Skeletal muscle satellite cell (primary cell): ENCODE results near the gene SLC22A23.

Experiments used
- H3K27me3 ChIP-seq: 2 replicates; pipeline ENCODE4 v1.7.0; 2013; ENCODE audit warnings: low read length; ENCODE audit not compliant: control insufficient read depth, insufficient read depth
- H3K36me3 ChIP-seq: 2 replicates; pipeline ENCODE4 v1.7.0; 2013; ENCODE audit warnings: mild to moderate bottlenecking, control low read depth, low read length; ENCODE audit not compliant: insufficient read depth
- H3K4me1 ChIP-seq: 2 replicates; pipeline ENCODE4 v1.7.0; 2013; ENCODE audit warnings: low read length; ENCODE audit not compliant: control insufficient read depth, insufficient read depth
- H3K4me2 ChIP-seq: 2 replicates; pipeline ENCODE4 v1.7.0; 2013; ENCODE audit warnings: mild to moderate bottlenecking, low read length
- H3K4me3 ChIP-seq: 2 replicates; pipeline ENCODE4 v1.7.0; 2013; ENCODE audit warnings: low read length
- H3K9ac ChIP-seq: 2 replicates; pipeline ENCODE4 v1.7.0; 2013; ENCODE audit warnings: mild to moderate bottlenecking, low read depth, low read length, moderate library complexity
- H3K9me3 ChIP-seq: replicated peaks from 2 replicates; pipeline ENCODE4 v1.7.0; 2013; ENCODE audit warnings: mild to moderate bottlenecking, control low read depth, low read length

Gene SLC22A23

DNA sequence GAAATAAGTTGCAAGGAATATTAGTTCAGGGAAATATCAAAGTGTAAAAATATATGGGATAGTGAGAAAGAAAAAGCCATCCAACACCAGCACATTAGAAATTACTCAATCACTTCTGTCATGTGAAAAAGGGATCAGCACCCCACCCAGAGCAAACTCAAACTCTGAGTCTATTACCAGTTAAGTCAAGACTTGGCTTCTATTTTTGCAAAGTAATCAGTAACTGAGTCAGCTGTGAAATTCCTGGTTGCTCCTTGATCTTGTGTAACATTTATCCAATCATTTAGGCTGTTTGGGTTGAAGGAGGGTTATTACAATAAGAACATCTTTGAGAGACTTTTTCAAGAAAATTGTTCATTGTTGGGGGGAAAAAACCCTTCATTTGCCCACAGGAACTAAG, 51.2 kb downstream of the SLC22A23 start:
- H3K36me3 ChIP-seq = no peaks in the 10 kb centered on the region
- H3K4me1 ChIP-seq = peaks cover 18% of the 10 kb centered on the region
- H3K27me3 ChIP-seq = no peaks in the 10 kb centered on the region
- no peak overlapping the region for H3K9ac ChIP-seq
- H3K4me2 ChIP-seq = no peak overlapping the region
- no peaks in the 10 kb centered on the region for H3K9me3 ChIP-seq
- H3K4me3 ChIP-seq = no peak overlapping the region

DNA sequence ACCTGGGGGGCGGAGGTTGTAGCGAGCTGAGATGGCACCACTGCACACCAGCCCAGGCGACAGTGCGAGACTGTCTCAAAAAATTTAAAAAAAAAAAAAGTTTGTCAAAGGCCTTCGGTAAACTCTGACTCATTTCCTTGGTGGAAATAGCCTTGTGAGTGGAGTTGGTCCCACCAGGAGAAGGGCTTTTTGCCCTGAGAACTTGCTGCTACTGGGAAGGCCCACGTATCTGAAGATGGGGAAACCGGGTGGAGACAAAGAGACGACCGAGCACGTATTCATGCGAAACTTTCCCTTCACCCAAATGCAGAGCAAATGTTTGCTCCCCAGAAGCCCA, 51.7 kb downstream of the SLC22A23 start:
- no peak overlapping the region for H3K4me2 ChIP-seq
- no peaks in the 10 kb centered on the region for H3K27me3 ChIP-seq
- no peak overlapping the region for H3K4me3 ChIP-seq
- H3K4me1 ChIP-seq = peaks cover 18% of the 10 kb centered on the region
- H3K9ac ChIP-seq = no peak overlapping the region
- no peaks in the 10 kb centered on the region for H3K9me3 ChIP-seq
- no peaks in the 10 kb centered on the region for H3K36me3 ChIP-seq

DNA sequence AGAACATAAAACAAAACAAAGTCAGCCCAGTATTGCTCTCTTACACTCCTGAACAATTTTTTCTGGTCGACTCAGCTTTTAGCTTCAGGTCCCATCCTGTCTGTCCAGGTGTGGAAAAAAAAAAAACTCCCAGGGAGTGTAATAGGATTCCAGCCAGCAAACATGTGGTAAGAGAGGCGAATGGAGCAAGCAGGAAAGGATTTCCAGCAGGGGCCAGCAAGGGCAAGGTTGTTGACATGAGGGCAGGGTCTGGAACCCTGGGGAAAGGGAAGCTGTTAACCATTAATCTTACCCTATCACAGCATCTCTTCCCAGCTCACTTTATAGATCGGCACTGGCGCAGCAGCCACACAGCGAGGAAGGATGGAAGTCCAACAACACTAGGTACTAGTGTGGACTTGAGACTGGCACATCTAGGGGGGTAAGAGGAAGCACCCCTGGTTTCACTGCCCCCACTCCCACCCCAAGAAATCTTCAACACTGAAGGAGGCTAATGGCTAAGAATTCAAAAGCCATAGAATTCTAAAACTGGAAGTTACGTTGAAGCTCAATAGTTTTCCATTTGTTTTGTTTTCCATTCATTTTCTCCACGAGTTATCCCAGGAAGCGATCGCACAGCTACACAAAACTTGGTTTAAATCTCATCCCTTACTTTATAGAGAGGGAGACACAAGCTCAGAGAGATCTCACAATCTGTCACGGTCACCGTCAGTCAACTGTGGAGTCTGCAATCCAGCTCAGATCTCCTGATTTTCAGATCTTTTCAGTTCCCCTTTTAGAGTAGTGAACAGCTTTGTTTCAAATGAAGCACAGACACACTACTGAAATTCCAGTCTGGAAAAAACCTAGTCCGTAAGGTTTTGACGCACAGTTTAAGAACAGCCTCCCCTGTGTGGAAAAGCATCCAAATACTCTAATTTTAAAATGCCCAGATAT, 53.3 kb downstream of the SLC22A23 start:
- no peaks in the 10 kb centered on the region for H3K9me3 ChIP-seq
- H3K36me3 ChIP-seq = no peaks in the 10 kb centered on the region
- no peak overlapping the region for H3K9ac ChIP-seq
- peaks cover 18% of the 10 kb centered on the region for H3K4me1 ChIP-seq
- no peak overlapping the region for H3K4me2 ChIP-seq
- no peak overlapping the region for H3K4me3 ChIP-seq
- H3K27me3 ChIP-seq = no peaks in the 10 kb centered on the region

DNA sequence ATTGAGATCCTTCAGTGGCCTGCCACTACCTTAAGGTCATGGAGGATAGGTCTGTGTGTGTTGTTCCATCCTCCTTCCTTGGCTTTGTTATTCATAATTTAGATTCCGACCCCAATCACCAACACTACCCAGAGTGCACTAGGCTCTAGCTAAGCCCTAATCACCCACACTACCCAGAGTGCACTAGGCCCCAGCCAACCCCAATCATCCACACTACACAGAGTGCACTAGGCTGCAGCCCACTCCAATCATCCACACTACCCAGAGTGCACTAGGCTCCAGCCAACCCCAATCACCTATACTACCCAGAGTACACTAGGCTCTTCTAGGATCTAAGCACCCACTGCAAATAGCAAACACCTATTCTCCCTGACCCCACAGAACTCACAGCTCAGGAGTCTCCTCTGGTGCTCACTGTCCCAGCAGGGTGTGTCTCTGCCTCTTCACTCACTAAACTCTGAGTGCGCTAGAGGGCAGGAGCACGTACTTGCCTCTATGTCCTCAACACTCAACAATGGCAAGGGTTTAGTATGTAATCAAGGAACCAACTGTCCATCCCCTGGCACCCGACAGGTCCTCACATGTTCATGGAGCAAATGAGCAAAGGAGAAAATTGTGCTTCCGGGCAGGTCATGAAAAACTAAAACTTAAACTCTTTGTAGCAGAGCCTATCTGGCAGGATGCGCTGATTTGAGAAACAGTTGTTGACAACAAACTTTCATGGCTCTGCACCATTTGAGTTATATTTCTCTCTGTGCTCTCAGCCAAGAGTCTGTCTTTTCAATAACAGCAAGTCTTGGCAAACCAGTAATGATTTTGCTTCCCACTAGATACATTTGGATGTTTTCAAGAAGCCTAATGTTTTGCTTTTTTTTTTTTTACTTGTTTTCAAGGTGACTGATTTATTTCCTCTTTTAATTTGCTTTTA, 54.3 kb downstream of the SLC22A23 start:
- no peak overlapping the region for H3K4me2 ChIP-seq
- H3K9ac ChIP-seq = no peak overlapping the region
- no peaks in the 10 kb centered on the region for H3K27me3 ChIP-seq
- H3K9me3 ChIP-seq = no peaks in the 10 kb centered on the region
- no peaks in the 10 kb centered on the region for H3K36me3 ChIP-seq
- no peak overlapping the region for H3K4me3 ChIP-seq
- H3K4me1 ChIP-seq = peaks cover 17% of the 10 kb centered on the region

DNA sequence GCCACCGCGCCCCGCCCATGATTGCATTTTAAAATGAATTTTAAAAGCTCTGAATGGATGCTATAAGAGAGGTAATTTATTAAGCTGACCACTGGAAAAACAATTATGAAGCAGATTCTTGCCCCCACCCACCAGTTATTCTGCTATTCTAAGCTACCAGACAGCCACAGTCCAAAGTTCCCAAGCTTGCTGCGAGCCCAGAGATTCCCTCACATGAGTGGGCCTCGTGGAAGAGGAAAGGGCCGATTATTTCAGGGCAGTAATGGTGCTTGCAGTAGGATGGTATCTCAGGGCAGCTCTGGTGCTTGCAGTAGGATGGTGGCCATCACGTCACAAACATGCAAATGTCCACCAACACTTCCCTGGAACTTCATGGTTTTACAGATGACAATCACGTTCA, 56.7 kb downstream of the SLC22A23 start:
- Histone ChIP-seq H3K4me3 (no peak overlapping the region), H3K4me1 (peaks cover 1% of the 10 kb centered on the region), H3K9me3 (no peaks in the 10 kb centered on the region), H3K9ac (no peak overlapping the region), H3K36me3 (no peaks in the 10 kb centered on the region), H3K4me2 (no peak overlapping the region), H3K27me3 (no peaks in the 10 kb centered on the region)

DNA sequence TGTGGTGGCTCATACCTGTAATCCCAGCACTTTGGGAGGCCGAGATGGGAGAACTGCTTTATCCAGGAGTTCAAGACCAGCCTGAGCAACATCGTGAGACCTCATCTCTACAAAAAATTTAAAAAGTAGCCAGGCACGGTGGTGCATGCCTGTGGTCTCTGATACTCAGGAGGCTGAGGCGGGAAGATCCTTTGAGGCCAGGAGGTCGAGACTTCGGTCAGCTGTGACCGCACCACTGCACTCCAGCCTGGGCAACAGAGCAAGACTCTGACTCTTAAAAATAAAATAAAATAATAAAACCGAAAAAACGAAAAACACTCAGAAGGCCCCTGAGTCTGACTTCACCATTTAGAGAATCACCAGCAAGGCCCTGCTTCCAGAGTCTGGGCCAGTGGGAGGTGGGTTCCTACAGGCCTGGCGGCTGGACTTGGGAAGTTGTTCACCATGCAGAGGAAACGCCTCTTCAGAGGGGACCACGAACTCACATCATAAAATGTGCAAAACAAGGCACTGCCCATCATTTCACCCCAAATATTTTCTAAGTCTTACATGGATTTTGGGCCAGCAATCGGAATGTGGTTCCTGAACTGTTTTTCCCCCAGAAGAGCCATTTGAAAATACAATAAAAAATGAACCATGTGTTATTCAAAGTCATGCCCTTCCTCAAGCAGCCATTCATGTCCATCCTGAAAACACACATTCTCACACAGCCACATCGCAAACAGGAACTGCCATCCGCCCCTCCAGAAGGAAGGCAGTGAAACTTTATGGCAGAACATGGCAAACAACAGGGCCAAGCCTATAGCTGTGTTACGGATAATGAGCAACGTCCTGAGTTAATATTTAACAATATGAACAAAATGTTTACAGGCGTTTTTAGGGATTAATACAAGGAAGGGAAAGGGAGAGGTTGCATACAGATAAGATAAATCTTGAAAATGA, 57.8 kb downstream of the SLC22A23 start:
- no peaks in the 10 kb centered on the region for H3K9me3 ChIP-seq
- no peaks in the 10 kb centered on the region for H3K36me3 ChIP-seq
- no peak overlapping the region for H3K4me2 ChIP-seq
- H3K27me3 ChIP-seq = no peaks in the 10 kb centered on the region
- H3K4me3 ChIP-seq = no peak overlapping the region
- no peaks in the 10 kb centered on the region for H3K4me1 ChIP-seq
- H3K9ac ChIP-seq = no peak overlapping the region

DNA sequence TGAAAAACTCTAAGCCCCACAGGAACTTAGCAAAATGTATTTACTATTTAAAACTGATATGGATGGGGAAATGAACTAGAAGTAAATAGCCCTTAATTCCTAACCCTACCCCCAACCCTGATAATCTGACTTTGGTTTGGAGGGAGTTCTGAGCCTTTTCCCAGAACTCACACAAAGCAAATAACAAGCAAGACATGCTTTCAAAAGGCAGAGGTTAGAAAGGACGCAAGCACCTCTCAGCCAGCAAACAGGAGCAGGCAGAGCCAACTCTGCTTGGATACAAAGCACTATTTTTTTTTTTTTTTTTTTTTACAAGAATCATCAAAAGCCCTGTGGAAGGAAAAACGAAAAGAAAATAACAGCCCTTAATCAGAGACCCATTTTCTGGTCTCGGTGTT, 58.7 kb downstream of the SLC22A23 start:
- H3K9ac ChIP-seq = no peak overlapping the region

DNA sequence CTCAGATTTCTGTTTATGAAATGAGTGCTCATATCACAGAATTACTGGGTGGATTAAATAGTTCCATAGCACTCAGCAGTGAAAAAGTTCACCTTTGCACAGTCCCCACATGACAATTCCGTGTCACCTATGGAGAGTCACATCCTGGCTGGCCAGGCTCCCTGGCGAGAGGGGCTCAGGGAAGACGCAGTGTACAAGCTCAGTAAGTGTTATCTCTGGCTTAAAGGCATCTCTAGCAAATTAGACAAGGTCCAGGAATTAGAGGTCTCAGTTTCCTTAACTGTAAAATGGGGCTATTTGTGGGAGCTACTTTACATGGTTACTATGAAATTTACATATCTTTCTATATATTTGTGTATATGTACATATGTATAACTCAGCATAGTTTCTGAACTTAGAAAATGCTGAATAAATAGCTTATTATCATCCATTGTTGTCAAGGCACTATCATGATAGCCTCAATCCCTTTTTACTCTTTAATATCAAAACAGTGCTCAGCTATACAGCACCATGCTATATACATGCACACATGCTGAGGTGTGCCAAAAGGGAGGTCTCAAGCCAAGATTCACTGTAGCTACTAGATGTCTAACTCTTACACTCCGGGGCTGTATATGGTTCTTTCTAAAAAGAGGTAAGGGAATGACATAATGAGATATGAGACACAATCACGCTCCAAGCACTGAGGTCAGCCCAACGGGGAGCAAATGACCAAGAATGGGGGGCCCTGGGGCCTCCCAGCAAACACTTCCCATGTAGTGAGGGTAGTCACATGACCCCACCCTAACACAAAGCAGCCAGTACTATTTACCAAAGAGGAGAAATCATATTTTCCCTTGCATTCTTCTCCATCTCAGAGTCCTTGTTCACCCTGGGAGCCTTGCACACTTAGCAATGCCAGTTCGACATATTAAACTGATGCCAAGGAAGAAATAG, 59.4 kb downstream of the SLC22A23 start:
- H3K27me3 ChIP-seq = no peaks in the 10 kb centered on the region
- no peaks in the 10 kb centered on the region for H3K9me3 ChIP-seq
- no peak overlapping the region for H3K4me2 ChIP-seq
- no peak overlapping the region for H3K9ac ChIP-seq
- no peak overlapping the region for H3K4me3 ChIP-seq
- no peaks in the 10 kb centered on the region for H3K36me3 ChIP-seq
- no peaks in the 10 kb centered on the region for H3K4me1 ChIP-seq

More for the DNA sequence above, 58.7 kb downstream of the SLC22A23 start:
- no peaks in the 10 kb centered on the region for H3K9me3 ChIP-seq
- H3K4me3 ChIP-seq = no peak overlapping the region
- no peaks in the 10 kb centered on the region for H3K36me3 ChIP-seq
- H3K27me3 ChIP-seq = no peaks in the 10 kb centered on the region
- H3K4me2 ChIP-seq = no peak overlapping the region
- no peaks in the 10 kb centered on the region for H3K4me1 ChIP-seq

DNA sequence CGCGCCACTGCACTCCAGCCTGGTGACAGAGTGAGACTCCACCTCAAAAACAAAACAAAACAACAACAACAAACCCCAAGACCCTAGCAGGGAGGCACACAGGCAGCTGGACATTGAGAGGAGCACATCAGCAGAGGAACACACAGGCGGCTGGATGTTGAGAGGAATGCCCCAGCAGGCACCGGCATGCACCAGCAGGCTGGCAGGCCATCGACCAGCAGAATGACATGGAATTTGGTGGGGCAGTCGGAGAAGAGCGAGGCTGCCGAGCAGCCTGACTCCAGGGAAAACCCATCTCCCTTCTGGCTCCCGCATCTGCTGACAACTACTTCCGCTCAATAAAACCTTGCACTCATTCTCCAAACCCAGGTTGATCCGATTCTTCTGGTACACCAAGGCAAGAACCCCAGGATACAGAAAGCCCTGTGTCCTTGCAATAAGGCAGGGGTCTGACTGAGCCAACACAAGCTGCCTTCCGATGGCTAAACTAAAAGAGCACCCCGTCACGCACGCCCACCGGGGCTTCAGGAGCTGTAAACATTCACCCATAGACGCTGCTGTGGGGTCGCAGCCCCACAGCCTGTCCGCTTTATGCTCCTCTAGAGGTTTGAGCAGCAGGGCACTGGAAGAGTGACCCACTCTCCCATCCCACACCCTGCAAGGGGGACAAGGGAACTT, 60.2 kb downstream of the SLC22A23 start:
- no peaks in the 10 kb centered on the region for H3K27me3 ChIP-seq
- no peaks in the 10 kb centered on the region for H3K4me1 ChIP-seq
- H3K36me3 ChIP-seq = no peaks in the 10 kb centered on the region
- no peak overlapping the region for H3K9ac ChIP-seq
- H3K9me3 ChIP-seq = no peaks in the 10 kb centered on the region
- H3K4me3 ChIP-seq = no peak overlapping the region
- no peak overlapping the region for H3K4me2 ChIP-seq

DNA sequence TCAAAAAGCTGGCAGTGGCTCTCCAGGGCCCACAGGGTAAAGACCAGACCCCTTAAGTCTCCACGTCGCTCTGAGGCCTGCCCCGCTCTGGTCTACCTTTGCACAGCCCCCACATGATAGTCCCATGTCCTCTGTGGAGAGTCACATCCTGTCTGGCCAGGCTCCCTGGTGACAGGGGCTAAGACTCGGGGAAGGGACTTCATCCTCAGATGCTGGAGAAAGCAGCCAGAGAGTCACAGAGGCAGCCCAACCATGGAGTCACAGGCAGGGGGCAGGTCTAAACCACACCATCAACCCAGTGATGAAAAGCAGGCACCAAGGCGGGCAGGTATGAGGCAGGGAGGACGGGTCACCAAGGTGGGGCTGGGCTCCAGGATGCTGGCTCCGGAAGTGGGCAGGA, 62.2 kb downstream of the SLC22A23 start:
- no peaks in the 10 kb centered on the region for H3K27me3 ChIP-seq
- no peak overlapping the region for H3K9ac ChIP-seq
- peaks cover 16% of the 10 kb centered on the region for H3K4me1 ChIP-seq
- no peaks in the 10 kb centered on the region for H3K9me3 ChIP-seq
- H3K4me2 ChIP-seq = no peak overlapping the region
- no peaks in the 10 kb centered on the region for H3K36me3 ChIP-seq
- H3K4me3 ChIP-seq = no peak overlapping the region
